ENCODE data around the gene MYO19. TPM values are rescaled to one million over a fixed set of nuclear protein-coding genes. Genes with fewer than 3 reads are reported as not detected.

Gene MYO19
- total and polyA plus RNA-seq, 2 of the 8 experiments (the other 6 are each of a cell fraction or from before 2014, with no cell fraction given): 126 to 163 TPM

- TF ChIP-seq, protein P1, sequence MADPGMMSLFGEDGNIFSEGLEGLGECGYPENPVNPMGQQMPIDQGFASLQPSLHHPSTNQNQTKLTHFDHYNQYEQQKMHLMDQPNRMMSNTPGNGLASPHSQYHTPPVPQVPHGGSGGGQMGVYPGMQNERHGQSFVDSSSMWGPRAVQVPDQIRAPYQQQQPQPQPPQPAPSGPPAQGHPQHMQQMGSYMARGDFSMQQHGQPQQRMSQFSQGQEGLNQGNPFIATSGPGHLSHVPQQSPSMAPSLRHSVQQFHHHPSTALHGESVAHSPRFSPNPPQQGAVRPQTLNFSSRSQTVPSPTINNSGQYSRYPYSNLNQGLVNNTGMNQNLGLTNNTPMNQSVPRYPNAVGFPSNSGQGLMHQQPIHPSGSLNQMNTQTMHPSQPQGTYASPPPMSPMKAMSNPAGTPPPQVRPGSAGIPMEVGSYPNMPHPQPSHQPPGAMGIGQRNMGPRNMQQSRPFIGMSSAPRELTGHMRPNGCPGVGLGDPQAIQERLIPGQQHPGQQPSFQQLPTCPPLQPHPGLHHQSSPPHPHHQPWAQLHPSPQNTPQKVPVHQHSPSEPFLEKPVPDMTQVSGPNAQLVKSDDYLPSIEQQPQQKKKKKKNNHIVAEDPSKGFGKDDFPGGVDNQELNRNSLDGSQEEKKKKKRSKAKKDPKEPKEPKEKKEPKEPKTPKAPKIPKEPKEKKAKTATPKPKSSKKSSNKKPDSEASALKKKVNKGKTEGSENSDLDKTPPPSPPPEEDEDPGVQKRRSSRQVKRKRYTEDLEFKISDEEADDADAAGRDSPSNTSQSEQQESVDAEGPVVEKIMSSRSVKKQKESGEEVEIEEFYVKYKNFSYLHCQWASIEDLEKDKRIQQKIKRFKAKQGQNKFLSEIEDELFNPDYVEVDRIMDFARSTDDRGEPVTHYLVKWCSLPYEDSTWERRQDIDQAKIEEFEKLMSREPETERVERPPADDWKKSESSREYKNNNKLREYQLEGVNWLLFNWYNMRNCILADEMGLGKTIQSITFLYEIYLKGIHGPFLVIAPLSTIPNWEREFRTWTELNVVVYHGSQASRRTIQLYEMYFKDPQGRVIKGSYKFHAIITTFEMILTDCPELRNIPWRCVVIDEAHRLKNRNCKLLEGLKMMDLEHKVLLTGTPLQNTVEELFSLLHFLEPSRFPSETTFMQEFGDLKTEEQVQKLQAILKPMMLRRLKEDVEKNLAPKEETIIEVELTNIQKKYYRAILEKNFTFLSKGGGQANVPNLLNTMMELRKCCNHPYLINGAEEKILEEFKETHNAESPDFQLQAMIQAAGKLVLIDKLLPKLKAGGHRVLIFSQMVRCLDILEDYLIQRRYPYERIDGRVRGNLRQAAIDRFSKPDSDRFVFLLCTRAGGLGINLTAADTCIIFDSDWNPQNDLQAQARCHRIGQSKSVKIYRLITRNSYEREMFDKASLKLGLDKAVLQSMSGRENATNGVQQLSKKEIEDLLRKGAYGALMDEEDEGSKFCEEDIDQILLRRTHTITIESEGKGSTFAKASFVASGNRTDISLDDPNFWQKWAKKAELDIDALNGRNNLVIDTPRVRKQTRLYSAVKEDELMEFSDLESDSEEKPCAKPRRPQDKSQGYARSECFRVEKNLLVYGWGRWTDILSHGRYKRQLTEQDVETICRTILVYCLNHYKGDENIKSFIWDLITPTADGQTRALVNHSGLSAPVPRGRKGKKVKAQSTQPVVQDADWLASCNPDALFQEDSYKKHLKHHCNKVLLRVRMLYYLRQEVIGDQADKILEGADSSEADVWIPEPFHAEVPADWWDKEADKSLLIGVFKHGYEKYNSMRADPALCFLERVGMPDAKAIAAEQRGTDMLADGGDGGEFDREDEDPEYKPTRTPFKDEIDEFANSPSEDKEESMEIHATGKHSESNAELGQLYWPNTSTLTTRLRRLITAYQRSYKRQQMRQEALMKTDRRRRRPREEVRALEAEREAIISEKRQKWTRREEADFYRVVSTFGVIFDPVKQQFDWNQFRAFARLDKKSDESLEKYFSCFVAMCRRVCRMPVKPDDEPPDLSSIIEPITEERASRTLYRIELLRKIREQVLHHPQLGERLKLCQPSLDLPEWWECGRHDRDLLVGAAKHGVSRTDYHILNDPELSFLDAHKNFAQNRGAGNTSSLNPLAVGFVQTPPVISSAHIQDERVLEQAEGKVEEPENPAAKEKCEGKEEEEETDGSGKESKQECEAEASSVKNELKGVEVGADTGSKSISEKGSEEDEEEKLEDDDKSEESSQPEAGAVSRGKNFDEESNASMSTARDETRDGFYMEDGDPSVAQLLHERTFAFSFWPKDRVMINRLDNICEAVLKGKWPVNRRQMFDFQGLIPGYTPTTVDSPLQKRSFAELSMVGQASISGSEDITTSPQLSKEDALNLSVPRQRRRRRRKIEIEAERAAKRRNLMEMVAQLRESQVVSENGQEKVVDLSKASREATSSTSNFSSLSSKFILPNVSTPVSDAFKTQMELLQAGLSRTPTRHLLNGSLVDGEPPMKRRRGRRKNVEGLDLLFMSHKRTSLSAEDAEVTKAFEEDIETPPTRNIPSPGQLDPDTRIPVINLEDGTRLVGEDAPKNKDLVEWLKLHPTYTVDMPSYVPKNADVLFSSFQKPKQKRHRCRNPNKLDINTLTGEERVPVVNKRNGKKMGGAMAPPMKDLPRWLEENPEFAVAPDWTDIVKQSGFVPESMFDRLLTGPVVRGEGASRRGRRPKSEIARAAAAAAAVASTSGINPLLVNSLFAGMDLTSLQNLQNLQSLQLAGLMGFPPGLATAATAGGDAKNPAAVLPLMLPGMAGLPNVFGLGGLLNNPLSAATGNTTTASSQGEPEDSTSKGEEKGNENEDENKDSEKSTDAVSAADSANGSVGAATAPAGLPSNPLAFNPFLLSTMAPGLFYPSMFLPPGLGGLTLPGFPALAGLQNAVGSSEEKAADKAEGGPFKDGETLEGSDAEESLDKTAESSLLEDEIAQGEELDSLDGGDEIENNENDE (IDR thresholded peaks at IDR 0.05; ENCODE audit: insufficient replicate concordance, low read length): no peak
- TF ChIP-seq SAP30 (IDR thresholded peaks at IDR 0.05; ENCODE audit: insufficient read depth, insufficient replicate concordance, low read length) (no peak), HDAC6 (IDR thresholded peaks at IDR 0.05; ENCODE audit: low read depth, low read length) (no peak), RAD21 (IDR thresholded peaks at IDR 0.05 in 1 of 2, conservative IDR thresholded peaks at IDR 0.05 in 1 of 2; ENCODE audit: low read depth in 2 of 2, low read length in 2 of 2) (no peak), POLR2A (IDR thresholded peaks at IDR 0.05; ENCODE audit: control extremely low read depth in 1 of 2, low read depth in 2 of 2, low read length in 2 of 2) (no peak), CTBP2 (IDR thresholded peaks at IDR 0.05; ENCODE audit: borderline replicate concordance, insufficient read depth, insufficient read length, low read length) (no peak)
- TF ChIP-seq, protein P2, sequence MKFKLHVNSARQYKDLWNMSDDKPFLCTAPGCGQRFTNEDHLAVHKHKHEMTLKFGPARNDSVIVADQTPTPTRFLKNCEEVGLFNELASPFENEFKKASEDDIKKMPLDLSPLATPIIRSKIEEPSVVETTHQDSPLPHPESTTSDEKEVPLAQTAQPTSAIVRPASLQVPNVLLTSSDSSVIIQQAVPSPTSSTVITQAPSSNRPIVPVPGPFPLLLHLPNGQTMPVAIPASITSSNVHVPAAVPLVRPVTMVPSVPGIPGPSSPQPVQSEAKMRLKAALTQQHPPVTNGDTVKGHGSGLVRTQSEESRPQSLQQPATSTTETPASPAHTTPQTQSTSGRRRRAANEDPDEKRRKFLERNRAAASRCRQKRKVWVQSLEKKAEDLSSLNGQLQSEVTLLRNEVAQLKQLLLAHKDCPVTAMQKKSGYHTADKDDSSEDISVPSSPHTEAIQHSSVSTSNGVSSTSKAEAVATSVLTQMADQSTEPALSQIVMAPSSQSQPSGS (IDR thresholded peaks at IDR 0.05; ENCODE audit: low read length): no peak
Observed at GRCh38 chr17:36566081-36566480, 31.4 kb upstream of the MYO19 start (continued).

Measured in H1 (cell line).